HG03571 (cell line): ENCODE data around the gene OR10D3.
"Not testable (repeated sequence)": the region's sequence is repeated elsewhere in the genome, so short reads cannot be mapped to it uniquely, and the experiment has no call there.

ENCODE experiments used
- ATAC-seq: cut with Tn5 transposase; IDR thresholded peaks from one replicate; pipeline ENCODE4 v1.9.1; 2021; ENCODE audit not compliant: unreplicated experiment

The OR10D3 gene

GRCh38 chr11:124194293-124195188 is 11.4 kb downstream of the OR10D3 start:
- no peak for ATAC-seq

GRCh38 chr11:124195189-124195734 is 12.1 kb downstream of the OR10D3 start:
- peak; percentile 65 for ATAC-seq

- no peak for ATAC-seq
Observed at GRCh38 chr11:124197999-124198398, 14.9 kb downstream of the OR10D3 start.

- ATAC-seq, result no peak
Observed at GRCh38 chr11:124198897-124199296, 15.8 kb downstream of the OR10D3 start.

GRCh38 chr11:124199702-124200101 is 16.6 kb downstream of the OR10D3 start:
- ATAC-seq, result no peak

- ATAC-seq, result no peak
Observed at GRCh38 chr11:124200671-124201070, 17.5 kb downstream of the OR10D3 start.

- ATAC-seq, result no peak
Observed at GRCh38 chr11:124202951-124203350, 19.8 kb downstream of the OR10D3 start.

- ATAC-seq, result no peak
Observed at GRCh38 chr11:124204008-124204407, 20.9 kb downstream of the OR10D3 start.

GRCh38 chr11:124207102-124207792 is 24.1 kb downstream of the OR10D3 start:
- ATAC-seq, result no peak

- ATAC-seq, result no peak
Observed at GRCh38 chr11:124209824-124210357, 26.7 kb downstream of the OR10D3 start.

- no peak for ATAC-seq
Observed at GRCh38 chr11:124210421-124210820, 27.3 kb downstream of the OR10D3 start.

GRCh38 chr11:124211321-124211720 is 28.2 kb downstream of the OR10D3 start:
- no peak for ATAC-seq

GRCh38 chr11:124214027-124214426 is 30.9 kb downstream of the OR10D3 start:
- ATAC-seq, result no peak

- ATAC-seq, result no peak
Observed at GRCh38 chr11:124219126-124219525, 36.0 kb downstream of the OR10D3 start.

- ATAC-seq, result no peak
Observed at GRCh38 chr11:124222407-124222806, 39.3 kb downstream of the OR10D3 start.

- ATAC-seq, result not testable (repeated sequence)
Observed at GRCh38 chr11:124224618-124225423, 41.7 kb downstream of the OR10D3 start.

- no peak for ATAC-seq
Observed at GRCh38 chr11:124225471-124225870, 42.3 kb downstream of the OR10D3 start.

GRCh38 chr11:124233376-124233775 is 50.2 kb downstream of the OR10D3 start:
- no peak for ATAC-seq
